Activated T-cell treated with anti-CD3 and anti-CD28 coated beads for 1 hour (primary cell): ENCODE measurements around the gene HOXB7.

Experiments
- DNase-seq: peaks from one replicate; pipeline ENCODE4 v3.0.0-alpha.2; 2020; ENCODE audit warnings: low read depth

HOXB7 gene

DNA sequence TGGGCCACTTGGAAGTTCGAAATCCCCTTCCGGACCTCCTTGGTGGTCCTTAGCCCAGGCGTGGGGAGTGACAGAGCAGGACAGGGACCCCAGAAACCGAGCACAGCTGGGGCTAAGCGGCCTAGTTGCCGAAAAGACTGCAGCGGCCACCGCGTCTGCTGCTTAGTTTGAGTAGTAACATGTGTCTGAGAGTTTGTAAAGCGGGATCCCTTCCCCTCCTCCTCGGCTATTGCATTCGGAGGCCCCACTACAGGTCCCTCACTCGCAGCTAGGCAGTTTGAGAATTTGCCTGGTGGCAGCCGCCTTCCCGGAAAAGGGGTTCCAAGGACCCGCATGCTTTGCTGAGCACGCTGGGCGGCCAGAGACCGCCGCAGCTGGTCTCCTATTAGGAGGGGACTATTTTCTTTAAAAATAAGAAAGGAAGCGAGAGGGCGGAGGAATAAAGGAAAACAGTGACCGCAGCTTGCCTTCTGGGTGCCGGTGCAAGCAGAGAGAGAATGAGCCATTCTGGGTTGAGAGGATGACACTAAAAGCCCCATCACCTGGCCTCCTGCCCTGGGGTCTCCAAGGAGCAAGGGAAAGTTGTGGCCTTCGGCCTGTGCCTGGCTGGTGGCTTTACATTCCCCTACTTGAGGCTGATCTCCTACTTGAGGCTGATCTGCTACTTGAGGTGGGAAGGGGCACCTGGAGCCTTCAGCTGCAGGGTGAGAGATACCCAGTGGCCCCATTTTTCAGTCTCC lies 16.1 kb downstream of the HOXB7 start:
- DNase-seq: no peak

DNA sequence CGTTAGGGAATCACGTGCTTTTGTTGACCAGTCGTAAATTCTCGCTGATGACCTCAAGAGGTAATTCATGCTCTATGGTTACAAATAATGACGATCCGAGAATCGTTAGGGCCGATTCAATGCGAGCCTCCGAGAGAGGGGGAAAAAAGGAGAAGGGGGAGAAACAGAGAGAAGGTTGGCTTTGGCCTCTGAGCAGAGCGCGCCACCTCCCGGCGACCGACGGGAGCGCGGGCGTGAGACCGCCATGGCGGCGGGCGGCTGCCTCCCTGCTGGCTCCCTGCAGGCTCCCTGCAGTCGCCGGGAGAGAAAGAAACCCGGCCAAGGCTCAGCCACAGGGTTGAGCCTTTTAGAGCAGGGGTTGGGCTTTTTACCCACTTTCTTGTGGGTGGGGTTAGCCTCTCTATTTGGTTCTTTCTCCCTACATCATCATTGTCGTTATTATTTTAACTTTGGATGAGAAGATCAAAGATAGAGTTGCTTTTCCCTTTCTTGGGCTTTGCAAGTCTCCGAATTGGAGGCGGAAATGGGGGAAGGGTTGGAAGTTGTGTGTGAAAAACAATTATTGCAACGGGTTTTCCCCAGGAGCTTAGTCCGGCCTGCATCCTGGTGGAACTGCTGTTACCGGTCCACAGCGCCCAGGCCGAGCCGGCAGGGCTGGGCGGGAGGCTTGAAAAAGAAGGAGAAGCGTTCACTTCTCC lies 16.8 kb downstream of the HOXB7 start:
- peak; percentile 79 for DNase-seq

DNA sequence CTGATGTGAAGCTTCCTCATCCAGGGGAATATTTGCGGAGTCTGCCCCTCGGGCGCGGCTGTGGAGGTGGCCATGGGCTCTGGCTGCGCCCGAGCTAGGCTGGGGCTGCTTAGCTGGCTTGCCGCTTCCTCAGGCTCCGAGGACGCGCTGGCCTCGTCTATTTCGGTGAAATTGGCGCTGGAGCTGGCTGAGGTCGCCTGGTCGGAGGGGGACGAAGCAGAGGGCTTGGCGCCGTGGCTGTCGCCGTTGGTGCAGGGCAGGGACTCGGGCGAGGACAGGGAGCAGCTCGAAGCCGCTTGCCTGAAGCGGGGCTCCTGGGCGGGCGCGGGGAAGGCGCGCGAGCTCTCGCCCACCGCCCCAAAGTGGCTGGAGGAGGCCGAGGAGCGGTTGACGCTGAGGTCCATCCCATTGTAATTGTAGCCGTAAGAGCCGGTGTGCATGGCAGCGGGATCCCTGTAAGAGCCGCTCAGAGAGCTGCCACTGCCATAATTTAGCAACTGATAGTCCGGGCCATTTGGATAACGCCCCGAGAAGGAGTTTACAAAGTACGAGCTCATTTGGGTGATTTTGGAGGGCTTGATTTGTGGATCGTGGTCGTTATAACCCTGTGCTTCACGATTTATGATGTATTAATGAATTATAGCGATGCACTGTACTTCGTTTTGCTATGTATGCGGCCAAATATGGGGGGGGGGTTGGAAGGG lies 17.5 kb downstream of the HOXB7 start, which contains the start of gene HOXB5:
Gene HOXB5, minus strand, starts transcription at position 654 of the 704 bp plus-strand sequence. Its CDS starts 97 bp downstream, at position 557.
- DNase-seq: no peak

DNA sequence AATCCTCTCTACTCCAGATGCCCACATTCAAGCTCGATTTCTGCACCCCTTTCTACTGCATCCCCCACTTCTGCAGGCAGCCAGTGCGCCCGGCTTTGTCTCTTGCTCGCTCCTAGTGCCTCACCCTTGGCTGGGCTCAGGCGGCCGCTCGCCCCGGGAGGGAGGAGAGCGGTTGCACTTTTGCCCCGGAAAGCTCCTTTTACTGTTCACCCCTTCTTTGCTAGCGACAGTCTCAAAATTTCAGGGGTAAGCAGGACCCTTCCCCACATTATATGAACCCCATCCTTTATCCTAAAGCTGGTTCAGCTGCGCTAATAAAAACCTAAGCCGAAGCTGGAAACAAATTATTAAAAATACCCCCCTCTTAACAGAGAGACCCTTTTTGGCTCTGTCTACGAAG lies 18.2 kb downstream of the HOXB7 start:
- DNase-seq: no peak

DNA sequence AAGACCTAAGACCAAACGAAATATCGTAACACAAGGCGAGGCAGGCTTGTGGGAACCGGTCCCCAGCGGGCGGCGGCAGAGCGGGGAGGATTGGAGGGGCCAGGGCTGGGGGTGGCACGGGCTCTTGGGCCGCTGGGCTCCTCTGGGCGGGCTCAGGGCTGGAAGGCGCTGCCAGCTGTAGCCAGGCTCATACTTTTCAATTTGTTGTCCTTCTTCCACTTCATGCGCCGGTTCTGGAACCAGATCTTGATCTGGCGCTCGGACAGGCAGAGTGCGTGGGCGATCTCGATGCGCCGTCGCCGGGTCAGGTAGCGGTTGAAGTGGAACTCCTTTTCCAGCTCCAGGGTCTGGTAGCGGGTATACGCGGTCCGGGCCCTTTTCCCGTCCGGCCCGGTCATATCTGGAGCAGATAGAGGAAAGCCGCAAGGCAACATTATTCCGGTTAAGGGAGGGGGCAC lies 18.7 kb downstream of the HOXB7 start:
- no peak for DNase-seq

DNA sequence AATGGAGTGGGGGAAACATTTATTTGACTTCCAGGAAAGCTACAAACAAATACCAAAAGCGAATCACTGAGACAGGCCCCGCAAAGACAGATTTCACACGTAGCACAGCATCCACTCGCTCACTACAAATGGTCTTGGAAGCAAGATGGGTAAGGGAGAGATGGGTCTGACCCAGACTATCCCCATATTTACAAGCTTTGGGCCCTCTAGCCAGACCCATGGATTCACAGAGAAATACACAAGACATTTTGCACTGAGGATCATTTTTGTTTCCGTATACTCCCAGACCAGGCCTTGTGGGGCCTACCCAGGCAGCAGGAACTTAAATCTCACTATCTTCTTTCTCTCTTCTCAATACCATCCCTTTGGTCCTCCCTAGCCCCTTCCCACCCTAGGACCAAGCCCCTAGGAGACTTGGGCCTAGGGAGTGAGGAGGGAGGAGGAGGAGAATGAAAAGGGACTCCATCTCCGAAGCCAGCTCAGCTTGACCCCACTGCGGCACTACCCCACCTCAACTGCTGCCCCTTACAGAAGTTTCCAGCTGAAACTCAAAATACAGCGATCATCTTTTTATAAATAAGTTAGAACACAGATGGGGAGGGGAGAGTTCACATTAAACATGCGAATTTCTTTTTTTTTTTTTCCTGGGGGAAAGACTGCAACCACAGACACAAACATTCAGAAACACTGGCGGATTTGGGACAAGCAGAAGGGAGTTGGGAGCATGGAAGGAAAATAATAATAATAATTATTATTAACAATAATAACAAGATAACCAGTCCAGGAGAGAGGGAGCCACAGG lies 19.4 kb downstream of the HOXB7 start:
- DNase-seq: no peak

DNA sequence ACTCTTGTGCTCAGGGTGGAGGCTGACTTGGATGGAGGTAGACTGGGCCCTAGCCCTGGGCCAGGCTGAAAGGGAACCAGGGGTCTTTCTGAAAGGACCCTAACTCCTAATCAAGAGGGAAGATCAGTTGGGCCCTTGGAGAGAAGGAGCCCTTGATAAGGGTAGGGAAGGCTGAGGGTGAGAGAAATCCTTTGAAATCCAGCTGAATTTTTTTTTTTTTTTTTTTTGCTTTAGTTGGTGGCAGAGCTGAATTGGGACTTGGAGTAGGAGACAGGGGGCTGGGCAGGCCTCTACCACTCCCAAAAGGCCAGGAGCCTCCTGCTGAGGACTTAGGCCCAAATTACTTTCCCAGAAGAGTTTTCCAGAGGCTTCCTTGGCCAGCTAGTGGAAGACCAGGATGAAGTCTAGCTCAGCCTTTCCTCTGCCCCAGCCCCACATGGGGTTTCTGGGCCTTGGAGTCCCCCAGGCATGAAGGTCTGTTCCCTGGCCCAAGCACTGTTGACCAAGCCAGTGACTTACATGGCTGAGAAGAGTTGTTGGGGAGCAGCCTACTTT lies 20.1 kb downstream of the HOXB7 start:
- no peak for DNase-seq

DNA sequence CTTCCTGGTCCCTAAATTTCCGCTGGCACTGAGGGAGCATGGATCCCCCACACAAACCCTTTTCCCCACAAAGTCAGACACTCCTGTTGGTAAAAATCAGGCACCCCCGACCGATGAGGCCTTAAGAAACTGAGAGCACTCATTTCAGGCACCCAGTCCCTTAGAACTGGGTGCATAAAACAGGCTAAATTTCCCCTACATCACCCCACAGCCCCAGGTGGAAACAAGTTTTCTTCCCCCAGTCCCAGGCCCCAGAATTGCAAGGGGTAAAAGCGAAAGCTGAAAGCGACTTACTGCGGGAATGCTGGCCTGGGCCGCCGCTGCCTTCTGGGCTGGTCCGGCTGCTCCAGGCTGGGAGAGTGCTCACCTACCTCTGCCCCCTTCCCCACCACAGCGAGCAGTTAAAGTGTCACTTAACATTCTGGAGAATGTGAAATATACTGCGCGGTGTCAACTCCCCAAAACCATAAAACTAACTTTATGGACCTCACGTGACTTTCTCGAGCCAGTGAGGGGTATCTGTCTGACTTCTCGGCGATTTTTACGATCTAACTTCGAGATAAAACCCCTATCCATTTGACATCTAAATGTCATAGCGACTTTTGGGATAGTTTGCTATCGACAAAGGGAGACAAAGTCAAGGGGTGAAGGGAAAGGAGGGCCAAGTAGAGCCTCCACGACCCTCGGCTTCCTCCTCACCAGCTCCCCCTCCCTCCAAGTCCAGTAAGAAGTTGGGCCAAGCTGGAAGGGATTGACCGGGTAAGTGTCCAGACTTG lies 20.8 kb downstream of the HOXB7 start, which contains the start of gene HOXB3:
Gene HOXB3, minus strand, starts transcription at position 411 of the 776 bp plus-strand sequence. CDS start 37,767 bp downstream, outside the sequence.
- no peak for DNase-seq

DNA sequence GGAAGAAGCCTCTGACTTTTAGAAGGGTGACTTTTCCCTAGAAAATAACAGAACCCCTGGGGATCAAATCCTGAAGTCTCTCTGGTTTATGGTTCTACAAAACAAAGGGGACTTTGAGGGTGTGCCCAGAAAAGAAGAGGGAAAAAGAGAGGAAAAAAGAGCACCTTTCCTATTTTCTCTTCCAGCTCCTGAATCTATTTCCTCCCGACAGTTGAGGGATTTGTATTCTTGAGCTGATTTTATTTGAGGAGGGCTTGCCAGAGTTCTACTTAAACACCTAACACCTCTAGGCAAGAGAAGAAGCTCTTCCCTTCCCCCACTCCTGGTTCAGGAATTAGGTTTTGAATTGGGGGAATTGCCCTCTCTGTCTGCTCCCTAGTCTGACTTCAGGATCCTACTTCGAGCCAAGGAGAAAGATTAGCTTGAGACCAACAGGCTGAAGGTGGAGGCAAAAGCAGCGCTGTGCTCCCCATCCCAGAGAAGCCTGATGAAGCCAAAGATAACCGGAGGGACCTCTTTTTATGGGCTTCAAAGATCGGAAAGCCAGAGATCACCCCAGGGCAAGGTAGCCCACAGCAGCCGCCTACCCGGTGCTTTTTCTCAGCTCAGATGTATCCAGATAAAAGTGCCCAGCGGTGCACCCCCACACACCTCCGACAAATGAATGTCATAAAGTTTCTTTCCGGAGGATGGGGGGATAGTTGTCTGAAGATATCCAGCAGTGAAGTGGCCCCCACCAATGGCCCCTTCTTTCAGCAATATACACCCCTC lies 21.6 kb downstream of the HOXB7 start:
- DNase-seq: no peak

DNA sequence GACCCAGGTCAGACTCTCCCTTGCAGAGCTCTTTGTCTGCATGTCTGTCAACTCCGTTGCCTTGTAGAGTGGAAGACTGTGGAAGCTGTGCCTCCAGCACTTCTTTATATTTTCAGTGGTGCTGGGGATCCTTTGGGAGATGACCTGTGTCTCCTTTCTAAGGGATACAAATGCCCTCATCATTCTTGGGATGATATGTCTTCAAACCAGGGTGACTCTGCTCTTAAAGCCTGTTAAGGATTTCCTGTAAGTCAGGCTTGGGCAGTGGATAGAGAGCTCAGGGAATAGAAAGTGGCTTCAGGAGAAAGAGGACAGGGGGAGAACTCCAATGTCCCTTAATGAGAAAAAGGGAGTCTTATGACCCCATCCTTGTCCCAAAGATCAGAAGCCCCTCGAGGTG lies 22.3 kb downstream of the HOXB7 start:
- DNase-seq: no peak

DNA sequence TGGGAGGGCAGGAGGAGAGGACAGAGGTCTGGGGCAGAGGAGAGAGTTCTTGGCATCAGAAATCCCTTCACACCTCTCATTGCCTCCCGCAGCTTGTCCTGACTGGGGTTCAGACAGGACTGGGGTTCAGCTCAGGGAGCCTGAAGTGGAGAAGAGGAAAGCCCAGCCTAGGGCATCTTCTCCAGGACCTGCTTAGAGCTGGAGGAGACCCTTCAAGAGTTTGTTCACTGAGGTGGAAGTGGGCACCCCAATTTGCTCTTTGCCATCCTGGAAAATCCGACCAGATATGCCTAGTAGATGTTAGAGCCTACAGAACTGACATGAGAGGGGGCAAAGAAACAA lies 22.8 kb downstream of the HOXB7 start:
- no peak for DNase-seq

DNA sequence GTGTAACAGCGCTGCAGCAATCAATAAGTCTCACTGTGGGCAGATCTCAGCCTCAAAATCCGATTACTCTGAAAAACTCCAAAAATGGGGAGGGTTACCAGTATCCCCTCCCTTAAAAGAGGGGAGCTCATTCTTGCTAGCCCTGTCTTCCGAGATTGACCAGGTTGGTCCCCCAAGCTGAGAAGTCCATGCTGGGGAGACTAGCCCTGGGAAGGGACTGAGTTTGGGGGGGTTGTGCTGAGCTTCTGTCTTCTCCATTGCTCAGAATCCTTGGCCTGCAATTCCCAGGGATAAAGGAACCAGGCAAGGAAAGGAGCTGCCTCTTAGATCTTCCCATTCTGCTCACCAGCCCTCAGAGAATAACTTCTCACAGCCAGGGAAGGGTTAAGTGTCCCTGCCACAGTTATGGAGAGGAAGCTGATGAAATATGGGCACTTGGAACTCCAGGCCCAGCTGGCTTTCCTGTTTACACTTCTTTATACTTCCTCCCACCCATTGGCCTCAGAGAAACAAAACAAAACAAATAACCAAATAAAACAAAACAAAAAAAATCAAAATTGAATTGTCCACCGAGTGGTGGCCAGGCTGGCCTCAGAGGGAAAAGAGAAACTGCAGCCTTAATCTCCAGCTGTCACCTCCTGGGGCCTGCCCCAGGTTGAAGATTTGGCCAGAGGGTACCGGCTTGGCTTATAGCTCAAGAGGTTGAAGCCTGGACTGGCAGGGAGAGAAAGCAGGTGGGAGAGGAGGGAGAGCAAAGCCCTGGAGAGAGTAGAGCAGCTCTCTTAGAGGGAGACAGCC lies 23.3 kb downstream of the HOXB7 start:
- no peak for DNase-seq

DNA sequence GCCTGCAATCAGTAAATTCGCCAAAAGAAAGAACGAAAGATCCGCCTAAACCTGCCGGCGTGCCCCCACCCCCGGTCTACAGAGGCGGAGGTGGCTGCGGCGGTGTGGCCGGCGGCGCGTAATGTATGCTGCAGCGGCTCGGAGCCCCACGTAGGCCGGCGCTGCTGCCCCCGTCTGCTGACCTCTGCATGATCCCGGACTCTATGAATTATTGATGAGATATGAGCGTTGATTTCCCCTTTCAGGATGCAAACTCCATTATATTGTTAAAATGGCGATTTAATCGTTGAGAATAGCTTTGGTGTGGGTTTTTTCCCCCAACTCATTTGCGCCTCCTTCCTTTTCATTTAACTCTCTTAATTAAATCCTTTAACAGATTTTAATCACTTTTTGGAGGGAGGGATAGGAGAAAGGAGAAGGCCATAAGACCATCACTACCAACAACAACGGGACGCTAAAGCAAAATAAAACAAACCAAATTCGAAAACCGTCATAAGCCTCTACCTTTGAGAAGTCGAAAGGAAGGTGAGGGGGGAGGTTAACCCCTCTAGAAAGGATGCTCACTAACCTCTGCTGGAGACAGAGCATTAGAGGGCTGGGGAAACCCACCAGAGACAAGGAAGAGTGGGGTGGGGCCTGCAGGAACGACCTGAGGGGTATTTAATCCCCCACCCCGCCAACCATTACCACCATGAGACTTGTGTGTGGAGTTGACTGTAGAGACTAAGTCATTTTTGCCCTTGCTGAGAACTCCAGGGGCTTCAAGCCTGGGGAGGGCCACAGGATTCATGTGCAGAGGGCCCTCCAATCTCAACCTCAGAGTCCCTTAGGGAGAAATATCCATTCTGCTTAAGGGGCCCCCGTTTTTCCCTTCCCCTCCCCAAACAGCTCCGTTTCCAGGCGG lies 24.2 kb downstream of the HOXB7 start:
- no peak for DNase-seq

DNA sequence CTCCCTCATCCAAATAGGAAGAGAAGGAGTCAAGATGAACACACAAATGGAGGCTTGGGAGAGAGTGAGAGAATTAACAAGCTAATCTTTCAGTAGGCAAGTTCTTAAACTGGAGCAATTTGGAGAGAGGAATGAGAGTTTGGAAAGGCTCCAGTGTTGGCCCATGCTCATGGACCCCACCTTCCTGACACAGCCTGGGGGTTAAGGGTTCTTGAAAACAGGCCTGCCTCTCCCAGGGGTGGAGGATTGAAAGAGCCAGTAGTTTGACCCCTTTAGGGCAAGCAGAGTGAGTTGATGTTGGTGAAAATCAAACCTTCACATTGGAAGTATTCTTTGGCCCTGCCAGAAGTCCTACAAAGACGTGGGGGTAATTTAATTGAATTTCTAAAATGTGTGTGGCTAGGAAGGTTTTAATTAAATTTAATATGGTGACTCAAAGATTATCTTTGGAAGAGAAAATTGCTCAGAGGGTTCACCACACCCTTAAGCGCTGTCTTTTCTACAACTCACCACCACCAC lies 26.5 kb downstream of the HOXB7 start:
- DNase-seq: no peak

DNA sequence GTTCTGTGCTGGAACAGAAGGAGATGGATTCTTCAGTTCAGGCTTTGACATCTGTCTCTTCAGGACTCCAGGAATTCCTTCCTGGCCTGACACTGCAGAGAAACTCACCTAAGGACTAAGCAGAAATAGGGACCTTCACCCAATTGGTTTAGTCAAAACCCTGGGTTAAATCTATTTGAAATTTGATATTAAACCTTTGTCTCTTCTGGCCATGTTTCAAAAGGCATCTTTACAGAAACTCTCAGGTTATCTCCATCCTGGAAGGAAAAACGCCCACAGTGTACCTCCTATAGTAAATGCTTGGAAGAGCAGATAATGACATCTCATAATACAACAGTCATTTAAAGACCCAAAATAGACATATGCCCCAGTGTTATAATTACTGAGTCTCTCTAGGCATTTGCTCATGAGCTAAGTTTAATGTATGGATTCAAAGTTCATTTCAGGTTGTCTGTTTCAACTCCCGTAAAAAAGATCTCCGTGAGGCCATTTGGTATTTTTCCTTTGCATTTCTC lies 27.1 kb downstream of the HOXB7 start:
- no peak for DNase-seq

DNA sequence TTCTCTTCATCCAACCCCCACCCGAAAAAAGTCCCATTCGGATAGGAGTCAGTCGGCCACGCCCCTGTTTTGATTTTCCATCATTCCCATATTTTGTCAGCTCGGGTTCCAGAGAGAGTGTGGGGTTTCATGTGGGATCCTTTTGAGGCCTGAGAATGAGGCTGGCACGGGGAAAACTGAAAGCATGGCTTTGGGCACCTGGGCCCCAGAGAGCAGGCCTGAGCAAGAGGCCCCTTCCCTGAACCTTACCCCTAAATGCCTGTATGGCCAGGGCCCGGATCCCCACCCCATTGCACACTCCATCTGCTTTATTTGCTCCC lies 28.1 kb downstream of the HOXB7 start:
- no peak for DNase-seq

DNA sequence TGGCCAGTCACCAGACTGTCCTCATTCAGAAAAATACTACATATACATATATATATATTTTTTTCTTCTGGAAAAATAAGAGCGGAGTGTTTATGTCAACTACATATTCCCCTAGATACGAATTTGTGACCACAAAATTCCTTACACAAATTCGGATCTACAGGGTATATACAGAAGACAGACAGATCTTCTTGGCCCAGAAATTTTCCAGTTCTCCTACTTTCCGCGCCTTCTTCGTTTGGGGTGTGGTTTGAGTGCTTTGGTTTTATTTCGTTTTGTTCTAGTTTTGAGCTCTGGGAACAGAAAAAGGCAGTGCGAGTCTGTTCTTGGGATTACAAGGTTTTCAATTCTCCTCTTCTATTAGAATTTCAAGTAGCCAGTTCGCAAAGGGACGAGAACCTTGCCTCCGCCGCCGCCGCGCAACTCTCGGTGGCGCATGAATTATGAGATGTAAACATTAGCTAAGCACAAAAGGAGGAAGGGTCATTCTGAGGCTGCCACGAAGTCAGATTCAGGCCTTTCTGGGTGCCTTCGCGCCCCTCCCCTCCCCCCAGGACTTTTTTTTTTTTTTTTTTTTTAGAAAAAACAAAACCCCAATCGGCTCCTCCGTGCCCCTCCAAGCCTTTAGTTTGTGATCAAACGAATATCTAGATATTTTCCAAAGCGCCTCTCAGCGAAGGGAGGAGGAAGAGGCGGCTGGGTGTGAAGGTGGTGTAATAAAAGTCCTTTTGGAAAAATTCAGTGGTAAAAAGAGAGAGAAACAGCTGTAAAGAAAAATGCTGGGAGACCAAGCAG lies 30.9 kb downstream of the HOXB7 start:
- DNase-seq: no peak
